ENCODE data around the gene SAXO1.
"Not testable (repeated sequence)": the region's sequence is repeated elsewhere in the genome, so short reads cannot be mapped to it uniquely, and the experiment has no call there.

Gene SAXO1

GRCh38 chr9:18969128-18969527, 63.9 kb downstream of the SAXO1 start:
- DNase-seq: no peak

DNA sequence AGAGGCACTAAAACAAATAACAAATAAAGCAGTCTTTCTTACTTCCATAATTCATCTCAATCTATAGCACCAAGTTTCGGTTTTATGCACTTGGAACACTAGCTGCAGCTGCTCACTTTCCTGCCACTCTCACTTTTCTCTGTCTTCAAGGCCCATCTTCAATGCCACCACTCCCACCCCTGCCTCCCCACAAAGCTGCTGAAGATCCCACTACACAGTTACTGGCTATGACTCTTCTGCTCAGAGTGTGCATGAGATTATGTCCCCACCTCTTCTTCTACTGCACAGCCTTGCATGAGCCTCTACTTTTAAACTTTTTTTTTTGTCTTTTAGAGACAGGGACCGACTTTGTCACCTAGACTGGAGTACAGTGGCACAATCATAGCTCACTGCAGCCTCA, 77.4 kb downstream of the SAXO1 start:
- DNase-seq: no peak

- no peak for DNase-seq
Observed at GRCh38 chr9:18951936-18952335, 81.1 kb downstream of the SAXO1 start.

GRCh38 chr9:18947892-18948339, 85.1 kb downstream of the SAXO1 start:
- no peak for DNase-seq

- no peak for DNase-seq
Observed at GRCh38 chr9:18942801-18943200, 90.2 kb downstream of the SAXO1 start.

- no peak for DNase-seq
Observed at GRCh38 chr9:18941060-18941740, 91.8 kb downstream of the SAXO1 start.

DNA sequence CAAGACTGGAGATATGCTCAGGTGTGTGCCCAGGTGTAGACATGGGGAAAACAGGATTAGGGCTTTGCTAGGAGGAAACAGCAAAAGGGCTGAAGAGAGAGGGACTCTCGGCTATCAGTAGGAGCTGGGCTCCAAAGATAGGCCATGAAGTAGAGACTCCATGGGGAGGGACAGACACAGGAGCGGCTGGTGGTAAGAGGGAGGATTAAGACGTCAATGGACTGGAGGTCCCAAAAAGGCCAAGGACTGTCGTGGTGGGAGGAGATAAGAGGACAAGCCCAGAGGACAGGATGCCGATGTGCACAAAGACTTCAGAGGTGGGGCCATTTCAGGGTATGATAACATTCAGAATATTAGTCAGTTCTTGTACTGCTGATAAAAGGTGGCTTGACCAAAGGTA, 93.1 kb downstream of the SAXO1 start:
- no peak for DNase-seq

DNA sequence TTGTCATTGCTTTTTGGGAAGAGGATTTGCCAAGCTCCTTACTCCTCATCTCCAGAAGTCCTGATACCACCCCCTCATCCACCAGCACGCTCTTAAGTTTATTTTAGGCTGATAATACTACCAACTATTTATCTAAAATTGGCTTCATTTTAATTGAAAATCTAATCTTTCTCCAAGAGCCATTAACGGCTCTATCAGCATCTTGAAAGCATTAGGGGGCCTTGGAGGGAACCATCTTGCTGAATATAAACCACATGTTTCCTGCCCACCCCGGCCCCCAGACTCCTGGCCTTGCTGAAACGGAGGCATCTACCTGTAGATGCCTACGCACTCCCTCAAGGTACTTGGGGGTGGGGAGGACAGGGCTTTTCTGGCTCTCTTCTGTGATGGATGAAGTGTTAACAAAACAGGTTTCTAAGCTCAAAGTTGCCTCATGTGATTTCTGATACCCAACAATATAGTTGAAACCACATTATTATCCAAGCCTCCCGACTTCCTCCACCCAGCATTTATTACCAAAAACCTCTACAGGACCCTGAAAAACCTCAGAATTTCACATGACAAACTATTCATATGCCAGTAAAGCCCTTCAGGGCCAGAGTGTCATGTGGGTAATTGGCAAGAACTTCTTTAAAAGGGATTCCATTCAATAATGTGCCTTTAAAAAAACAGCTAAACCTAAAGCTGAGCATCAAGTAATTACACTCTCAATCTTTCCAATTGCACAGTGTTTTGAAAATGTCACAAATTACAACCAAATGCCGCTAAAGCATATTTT, 96.7 kb downstream of the SAXO1 start:
- DNase-seq: no peak

GRCh38 chr9:18935541-18935940, 97.5 kb downstream of the SAXO1 start:
- no peak for DNase-seq

GRCh38 chr9:18930611-18931010, 102.4 kb downstream of the SAXO1 start:
- DNase-seq: not testable (repeated sequence)

DNA sequence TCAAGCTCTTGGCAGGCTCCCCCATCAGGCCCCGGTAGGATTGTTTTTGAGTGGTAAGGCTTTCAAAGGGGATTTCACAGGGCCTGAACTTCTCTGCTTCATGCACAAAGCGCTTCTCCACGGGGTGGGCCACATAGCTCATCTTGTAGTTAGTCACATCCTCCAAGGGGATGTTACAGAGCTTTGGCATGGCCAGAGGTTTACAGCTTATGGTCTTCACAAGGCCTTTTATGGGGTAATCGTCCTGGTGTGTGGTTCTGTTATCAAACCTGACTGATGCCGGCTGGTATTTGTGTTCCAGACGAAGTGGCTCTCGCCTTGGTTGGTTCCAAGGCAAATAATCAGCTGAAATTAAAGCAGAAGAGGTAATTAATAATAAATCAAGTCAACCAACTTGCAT, 104.3 kb downstream of the SAXO1 start:
- peak; percentile 38 for DNase-seq

GRCh38 chr9:18926513-18926912, 106.5 kb downstream of the SAXO1 start:
- no peak for DNase-seq

DNA sequence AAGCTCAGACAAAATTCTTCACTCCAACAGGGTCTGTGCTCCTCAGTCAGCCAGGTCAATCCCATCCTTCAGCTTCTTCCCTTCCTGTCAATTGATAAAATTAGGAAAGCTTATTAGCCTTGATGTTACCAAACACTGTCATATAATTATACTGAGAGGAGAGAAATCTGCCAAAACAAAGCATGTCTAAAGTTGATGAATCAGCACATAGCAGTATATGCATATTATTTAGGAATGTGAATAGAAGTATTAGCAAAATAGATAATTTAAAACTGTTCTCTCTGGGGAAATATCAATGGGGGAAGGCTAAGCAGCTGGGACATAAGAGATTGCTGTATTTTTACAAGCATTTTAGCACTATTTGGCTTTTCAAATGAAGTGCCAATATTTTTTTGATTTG, 107.1 kb downstream of the SAXO1 start:
- no peak for DNase-seq

GRCh38 chr9:18923671-18924430, 109.2 kb downstream of the SAXO1 start:
- DNase-seq: no peak

- no peak for DNase-seq
Observed at GRCh38 chr9:18923167-18923566, 109.8 kb downstream of the SAXO1 start.

DNA sequence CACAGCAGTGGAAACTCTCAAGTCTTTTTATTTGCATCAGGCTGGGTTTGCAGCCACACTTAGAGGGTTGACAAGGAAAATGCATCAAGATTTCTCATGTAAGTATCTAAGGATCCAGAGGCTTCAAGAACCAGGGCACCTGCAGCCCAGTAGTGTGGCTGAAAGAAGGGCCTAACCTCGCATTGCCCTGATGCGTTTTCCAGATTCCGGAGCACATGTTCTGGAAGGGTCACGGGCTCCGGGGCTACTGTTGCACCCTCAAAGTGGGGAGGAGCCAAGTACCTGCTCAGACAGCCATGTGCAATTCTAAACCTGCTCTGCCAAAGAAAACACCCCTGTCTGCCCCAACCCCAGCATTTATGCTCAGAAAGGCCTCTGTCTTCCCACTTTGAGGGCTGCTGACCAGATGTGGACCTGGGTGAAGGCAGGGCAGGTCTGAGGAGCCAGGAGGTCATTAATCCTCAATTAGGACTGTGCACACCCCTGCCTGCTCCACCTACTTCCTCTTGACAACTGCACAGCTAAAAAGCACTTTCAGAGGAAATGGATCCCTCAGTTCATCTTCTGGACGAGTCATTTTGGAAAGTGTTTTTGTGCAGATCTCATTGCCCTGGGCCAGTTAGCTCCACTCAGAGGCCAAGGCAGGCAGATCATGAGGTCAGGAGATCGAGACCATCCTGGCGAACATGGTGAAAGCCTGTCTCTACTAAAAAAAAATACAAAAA, 110.7 kb downstream of the SAXO1 start:
- DNase-seq: no peak

GRCh38 chr9:18921366-18922075, 111.5 kb downstream of the SAXO1 start:
- DNase-seq: peak; percentile 51

DNA sequence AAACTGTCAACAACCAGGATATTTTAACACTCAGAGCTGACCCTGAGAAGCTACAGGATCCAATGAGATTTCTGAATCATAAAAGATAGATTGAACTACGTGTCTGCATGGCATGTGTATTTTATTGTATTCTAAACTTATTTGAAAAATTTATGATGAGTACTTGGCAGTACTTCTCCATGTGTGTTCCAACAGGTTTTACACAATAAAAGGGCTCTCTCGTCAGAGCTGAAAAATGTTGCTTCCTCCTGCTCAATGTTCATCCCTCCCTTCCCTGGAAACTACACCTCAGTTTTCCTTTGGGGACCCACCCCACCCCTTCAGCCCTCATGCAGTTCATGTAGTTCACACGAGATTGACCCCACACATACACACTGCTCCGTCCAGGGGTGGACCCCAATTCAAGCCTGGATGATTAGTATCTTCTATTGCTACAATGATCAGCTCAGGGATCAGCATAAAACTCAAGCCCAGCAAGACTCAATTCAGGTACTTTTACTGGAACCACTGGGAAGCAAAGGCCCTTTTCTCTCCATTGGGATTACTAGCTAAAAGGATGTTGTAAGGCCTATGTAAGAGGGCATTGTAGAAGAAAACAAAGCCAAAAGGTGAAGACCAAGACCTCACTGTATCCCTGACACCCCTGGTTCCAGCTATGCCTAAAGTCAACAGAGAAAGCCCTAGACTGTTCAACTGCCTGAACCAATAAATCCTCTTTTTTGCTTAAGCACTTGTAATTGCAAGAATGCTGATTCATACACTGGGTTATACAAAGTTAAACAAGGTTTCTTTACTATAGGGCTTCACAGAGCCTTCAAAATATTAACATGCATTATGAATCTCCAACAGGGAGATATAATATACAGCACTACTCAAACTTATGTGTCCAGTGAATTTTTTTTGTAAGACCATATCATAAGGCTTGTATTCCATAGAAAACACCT, 112.6 kb downstream of the SAXO1 start:
- peak; percentile 64 for DNase-seq

DNA sequence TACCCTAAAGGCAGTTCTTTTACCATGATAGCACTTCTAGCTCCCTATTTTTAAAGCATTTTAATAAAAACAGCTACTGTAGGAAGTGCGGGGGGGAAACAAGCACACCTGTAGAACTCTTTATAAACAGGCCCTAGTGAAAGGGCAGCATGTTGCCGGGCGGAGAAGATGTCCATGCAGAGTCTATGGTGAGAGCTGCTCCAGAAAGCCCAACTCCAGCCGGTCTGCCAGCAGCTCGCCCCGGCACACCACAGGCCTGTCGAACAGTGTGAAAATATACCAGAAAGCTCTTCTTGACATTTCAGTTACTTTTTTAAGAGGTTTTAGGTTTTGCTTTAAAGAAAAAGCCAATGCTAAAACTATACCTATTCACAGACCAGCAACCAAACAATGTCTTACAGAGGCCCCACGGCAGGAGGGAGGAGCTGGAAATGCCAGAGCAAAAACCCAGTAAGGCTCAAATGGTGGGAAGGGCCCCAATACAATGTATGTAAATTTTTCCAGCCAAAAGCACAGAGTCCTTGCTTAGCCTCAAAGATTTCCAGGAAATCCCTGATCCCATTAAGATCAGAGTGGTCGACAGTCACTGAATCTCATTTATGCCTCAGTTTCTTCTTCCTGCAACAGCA, 121.2 kb downstream of the SAXO1 start:
- DNase-seq: no peak

- no peak for DNase-seq
Observed at GRCh38 chr9:18910916-18911315, 122.1 kb downstream of the SAXO1 start.

DNA sequence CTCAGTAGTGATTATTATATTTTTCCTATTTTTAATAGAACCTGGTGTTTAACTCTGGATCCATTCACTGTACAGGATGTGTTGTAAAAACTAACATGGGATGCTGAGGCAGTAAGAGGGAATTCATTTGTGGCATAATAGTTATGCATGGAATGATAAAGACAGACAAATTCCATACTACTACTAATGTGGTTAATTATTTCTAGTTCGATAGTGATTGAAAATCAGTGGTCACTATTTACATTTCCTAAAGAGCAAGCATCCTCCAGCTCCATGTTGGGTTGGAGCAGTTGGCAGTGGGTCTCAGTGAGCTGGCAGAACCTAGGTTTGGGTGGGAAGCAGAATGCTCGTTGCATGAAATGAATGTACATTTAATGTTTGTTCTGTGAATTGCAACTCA, 122.6 kb downstream of the SAXO1 start:
- DNase-seq: no peak
